GM21786 (cell line): ENCODE data around the gene PPM1L.

Experiments used
- ATAC-seq: cut with Tn5 transposase; IDR thresholded peaks from one replicate; pipeline ENCODE4 v1.9.1; 2021; ENCODE audit not compliant: unreplicated experiment

Gene PPM1L

DNA sequence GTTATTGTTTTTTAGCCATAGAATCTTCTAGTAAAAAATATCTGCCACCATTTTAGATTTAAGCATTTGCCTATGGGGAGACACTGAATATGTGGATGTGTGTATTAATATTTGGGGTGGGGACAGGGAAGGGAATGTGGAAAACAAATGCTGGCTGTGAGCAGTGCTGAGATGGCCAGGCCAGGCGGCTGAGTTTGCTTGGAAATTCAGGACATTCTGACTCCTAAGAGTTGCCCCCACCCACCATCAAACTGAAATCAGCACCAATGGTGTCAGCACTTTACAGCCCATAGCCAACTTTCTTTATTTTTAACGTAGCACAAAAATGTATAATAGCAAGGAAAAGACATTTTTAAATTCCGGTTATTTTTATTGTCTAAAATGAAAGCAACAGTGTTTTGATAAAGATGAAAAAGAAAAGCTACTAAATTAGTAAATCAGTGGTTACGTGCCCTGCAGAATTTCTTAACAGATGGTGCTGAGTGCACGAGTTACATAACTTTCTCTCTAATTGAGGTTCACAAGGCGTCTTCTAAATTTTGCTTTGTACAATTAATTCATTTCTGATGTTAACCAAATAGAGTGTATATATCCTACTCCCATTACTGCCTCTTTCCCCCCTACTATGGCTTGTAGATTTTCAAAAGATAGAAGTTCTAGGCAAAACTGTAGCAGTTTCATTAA is 315.1 kb downstream of the PPM1L start:
- no peak for ATAC-seq

DNA sequence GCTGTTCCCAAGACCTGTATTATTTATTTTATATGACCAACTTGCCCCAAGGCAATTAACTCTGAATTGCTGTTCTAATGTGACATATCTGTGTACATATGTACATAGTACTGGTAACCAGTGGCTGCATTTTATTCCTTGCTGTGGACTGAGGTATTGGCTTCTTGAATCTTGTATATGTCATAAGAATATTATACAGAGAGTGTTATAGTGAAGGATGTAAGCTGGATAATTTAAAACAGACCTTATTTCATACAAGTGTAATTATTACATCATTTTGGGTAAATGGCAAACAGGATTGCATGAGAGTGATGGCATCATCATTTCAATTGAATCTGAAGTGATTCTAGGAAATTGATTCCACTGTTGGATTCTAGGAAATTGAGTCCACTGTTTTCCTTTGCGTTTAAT is 316.2 kb downstream of the PPM1L start:
- no peak for ATAC-seq

DNA sequence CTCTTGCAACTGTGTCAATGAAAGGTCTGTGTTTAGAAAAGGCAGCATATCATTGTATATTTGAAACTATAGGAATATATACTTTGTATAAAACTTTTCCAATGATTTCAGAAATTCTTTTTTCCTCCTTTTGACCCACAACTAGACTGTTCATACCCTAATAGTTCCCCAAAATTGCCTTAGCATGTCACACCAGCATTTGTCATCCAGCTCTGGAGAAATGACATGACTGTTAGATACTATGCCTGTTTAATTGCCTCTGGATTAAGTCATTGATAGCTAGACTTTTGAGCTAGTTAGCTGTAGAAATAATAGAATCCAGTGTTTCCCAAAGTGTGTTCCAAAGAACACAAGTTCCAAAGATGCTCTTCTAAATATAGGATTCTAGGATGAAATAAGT is 316.7 kb downstream of the PPM1L start:
- no peak for ATAC-seq

DNA sequence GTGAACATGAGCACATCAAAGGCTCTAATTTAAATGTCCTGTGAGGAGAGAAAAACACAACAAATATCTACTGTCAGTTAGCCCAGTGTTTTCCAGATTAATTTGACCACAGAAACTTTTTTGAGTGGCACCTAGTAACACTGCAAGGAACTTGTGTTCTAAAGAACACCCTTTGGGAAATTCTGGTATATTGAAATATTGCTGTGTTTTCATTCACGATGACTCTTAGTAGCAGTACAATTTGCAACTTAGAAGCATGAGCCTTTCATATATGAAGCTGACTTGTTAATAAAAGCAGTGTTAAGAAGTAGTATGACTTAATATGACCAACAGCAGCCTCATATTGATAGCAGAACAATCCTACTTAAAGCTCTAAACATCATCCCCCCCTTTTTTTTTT is 317.1 kb downstream of the PPM1L start:
- ATAC-seq, result no peak

DNA sequence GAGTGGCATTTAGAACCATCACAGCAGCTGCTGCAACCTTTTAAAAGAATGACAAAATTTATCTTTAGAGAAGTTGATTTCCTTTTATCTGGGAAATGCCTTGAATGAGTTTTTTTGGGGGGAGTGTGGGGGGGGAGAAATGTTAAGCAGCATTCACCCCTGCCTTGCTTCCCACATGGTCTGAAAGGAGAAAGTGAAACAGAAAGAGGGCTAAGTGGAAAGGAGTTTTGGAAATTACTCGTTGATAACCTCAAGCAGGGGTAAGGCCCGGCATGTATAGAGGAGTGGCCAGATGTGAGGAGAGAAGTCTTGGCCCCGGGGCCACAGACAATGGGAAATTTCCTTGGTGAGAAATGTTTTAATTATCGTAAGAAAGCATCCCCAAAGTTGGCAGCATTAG is 325.6 kb downstream of the PPM1L start:
- peak; percentile 92 for ATAC-seq

DNA sequence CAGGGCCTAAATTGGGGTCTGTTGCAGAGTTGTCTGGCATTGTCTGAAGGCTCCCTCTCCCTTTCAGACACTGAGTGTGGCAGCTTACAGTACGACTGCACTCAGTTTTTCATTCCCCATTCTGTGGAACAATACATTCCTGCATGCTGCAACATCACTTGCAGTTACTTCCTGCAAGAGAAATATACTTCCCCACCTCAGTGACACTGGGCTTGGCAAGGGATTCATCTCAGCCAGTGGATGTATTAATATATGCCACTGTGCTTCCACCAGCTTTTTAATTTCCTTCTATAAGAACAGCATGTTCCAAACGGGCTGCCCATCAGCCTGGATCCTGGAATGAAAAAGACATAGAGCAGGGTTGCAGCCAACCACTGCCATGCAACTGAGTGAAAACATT is 326.0 kb downstream of the PPM1L start:
- ATAC-seq, result peak; percentile 18

DNA sequence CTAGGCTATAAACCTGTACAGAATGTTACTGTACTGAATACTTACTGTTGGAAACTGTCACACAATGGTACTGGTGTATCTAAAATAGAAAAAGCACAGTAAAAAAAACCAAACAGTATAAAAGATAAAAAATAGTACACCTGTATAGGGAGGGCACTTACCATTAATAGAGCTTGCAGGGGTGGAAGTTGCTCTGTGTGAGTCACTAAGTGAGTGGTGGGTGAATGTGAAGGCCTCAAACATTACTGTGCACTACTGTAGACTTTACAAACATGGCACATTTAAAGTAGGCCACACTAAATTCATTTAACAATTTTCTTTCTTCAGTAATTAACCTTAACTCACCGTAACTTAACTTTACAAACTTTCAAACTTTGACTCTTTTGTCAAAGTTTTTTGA is 327.1 kb downstream of the PPM1L start:
- ATAC-seq, result no peak

DNA sequence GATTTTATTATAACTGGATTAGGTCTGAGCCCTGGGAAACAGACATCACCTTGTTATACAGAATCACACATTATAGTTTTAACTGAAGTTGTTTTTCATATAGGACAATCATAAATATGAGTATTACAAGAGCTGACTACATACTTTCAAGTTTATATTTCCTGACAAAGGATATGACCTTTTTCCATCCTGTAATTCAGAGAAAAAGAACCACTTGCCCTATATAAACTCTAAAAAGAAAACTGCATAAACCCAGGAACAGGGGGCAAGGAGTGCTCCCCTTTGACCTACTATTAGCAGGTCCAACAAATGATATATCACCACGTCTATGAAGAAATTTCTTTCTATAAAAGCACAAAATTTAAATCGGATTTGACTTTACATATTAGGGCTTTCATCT is 328.2 kb downstream of the PPM1L start:
- ATAC-seq, result no peak

DNA sequence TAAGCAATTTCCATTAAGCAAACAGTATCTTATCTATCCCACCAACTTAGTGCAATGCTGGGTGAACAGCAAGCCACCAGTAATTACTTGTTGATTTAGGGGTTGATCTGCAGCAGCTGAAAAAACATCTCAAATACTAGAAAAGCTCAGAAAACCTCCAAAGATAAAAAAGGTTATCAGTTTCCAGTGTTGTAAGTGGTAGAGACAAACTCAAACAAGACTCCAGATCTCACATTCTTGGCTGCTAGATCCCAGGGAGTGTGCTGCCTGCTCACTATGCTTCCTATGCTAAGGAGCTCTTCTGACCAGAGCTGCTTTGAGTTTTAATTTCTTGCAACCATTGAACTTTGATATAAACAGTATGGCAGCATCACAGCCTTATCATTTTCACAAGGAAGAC is 337.9 kb downstream of the PPM1L start:
- ATAC-seq, result no peak

DNA sequence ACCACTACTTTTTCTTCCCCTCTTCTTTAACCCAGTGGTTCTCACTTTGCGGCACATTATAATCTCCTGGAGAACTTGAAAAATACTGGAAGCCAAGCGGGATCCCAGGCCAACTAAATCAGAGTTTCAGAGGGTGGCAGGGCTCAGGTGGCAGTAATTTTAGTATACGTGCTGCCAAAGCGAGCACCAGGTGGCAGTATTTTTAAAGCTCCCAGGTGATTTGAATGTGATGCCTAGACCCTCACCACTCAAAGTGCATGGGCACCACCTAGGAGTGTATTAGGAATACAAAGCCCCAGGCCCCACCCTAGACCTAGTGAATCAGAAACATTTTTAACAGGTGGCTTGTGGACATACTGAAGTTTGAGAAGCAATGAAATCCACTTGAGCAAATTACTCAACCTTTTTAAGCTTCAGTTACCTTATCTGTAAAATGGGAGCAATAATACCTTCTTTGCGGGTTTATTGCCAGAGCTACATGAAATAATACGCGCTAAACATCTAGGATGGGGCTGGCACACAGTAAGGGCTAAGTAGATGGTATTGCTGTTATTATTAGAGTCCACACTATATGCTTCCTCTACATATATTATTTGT is 340.8 kb downstream of the PPM1L start:
- peak; percentile 58 for ATAC-seq

DNA sequence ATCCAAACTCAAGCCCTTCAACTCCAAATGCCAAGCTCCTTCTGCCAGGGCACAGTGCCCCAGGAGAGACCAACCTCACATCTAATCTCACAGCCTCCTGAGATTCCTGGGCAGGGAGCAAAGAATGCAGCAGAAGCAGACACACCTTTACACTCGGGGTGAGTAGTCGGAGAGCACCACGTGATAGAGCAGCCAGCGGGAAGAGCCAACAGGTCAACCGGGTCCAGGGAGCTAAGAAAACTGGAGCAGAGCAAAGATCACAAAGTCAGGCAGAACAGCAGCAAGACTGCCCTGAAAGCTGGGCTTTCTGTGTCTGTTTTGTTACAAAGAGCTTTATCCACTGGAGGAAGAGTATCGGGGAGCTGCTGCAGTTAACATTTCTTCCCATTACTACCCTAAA is 345.0 kb downstream of the PPM1L start:
- ATAC-seq, result no peak

DNA sequence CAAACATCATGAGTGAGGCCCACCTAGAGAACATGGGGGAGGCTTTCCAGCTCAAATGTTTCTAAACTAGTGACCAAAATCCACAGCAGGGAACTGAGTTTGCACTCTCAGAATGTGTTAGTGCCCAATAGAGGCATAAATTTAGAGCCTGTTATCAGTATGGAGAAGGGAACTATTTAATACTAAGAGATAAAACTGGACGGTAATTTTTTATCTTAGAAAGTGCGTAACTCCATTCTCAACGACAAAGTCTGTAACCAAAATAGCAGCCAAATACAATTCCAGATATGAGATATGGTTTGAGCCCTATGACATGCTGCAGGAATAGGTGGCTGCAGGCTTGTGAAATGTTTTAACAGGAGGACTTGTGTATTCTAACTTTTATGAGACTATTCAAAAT is 345.6 kb downstream of the PPM1L start:
- no peak for ATAC-seq

DNA sequence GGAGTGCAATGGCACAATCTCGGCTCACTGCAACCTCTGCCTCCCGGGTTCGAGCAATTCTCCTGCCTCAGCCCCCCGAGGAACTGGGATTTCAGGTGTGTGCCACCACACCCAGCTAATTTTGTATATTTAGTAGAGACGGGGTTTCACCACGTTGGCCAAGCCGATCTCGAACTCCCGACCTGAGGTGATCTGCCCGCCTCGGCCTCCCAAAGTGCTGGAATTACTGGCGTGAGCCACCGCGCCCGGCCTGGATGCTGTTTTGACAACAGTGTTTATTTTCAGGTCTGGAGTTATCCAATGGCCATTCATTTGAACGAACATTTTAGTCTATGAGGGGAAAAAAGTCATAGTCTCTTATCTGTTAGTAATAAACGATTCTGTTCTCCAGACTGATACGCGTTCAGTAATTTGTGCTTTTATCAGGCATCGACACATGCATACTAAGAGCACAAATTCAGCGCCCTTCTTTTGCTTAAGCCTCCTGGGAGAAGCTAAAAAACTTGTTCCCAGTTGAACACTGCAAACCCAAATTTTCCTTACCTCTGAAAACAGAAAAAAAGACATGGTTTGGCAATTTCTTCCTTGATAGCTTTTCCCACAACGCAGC is 347.9 kb downstream of the PPM1L start:
- no peak for ATAC-seq

DNA sequence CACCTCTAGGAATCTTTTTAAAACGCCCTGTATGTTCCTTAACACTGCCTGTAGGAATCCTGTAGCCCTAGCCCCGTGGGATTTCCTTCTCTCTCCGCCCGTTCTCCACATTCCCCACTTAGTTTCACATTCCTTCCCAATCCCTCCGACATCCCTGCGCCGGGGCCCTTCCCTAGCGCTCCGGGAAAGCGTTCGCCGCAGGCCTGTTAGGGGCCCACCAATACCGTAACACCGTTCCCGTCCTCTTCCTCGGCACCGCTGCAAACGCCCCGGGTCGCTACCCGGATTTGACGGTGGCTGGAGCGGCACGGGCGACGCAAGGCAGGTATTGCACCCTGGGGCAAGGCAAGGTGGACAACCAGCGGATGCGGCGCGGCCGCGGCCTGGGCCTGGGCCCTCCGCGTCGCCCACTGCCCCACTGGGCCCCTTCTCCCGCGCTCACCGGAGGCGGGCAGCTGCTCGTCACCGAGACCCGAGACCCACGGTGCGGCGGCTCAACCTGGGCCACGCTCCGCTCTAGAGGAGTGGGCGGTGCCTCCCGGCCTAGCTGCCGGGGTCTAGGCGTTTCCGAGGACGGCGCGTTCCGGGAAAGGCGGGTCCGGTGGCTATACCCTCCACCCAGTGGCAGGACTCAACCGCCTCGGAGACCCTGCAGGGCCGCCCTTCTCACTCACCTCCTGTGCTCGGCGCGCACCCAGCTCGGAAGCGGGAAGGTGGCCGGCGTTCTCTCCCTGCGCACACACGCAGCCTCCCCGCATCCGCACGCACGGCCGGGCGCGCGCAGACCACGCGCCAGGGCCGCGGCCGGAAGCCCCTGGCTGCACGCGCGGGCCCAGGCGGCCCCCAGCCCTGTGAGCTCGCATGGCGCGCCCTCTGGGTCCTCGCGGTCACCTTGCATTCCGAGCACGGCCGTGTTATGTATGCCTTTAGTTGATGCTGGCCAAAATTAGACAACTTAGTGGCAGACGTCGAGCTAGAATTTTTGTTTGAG is 348.8 kb downstream of the PPM1L start, which contains the start of gene B3GALNT1:
Gene B3GALNT1 (minus strand): TSS at position 789 of the 991 bp plus-strand sequence. CDS start 18,595 bp downstream, outside the sequence.
- ATAC-seq, result peak; percentile 67

DNA sequence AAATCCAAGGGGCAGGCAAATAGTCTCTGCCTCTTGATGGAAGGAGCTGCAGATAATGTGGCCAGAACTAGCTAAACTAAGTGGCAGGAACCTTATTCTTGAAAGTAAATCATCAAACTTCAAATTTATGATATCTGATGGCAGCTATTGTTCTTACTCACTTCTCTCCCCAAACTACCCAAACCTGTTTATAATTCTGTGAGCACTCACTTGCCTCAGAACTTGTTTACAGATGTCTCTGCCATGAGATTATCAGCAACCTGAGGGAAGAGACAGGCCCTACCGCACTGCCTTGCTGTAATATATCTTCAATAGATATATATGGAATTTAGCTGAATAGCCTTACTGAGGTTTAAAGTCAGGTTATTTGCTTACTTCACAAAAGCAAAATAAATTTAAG is 351.3 kb downstream of the PPM1L start:
- ATAC-seq, result no peak

DNA sequence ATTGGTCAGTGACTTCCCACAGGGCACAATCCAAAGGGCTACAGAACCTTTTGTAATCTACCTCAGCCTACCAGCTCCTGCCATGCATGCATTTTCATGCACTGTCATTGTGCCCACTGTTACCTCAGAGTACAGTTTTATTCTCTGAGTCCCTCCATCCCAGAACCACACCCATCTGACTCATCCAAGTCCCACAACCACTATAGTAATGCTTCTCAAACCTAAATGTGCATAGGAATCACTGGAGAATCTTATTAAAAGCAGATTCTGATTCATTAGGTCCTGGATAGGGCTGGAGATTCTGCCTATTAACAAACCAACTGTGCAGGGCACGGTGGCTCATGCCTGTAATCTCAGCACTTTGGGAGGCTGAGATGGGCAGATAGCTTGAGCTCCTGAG is 352.8 kb downstream of the PPM1L start:
- ATAC-seq, result no peak

DNA sequence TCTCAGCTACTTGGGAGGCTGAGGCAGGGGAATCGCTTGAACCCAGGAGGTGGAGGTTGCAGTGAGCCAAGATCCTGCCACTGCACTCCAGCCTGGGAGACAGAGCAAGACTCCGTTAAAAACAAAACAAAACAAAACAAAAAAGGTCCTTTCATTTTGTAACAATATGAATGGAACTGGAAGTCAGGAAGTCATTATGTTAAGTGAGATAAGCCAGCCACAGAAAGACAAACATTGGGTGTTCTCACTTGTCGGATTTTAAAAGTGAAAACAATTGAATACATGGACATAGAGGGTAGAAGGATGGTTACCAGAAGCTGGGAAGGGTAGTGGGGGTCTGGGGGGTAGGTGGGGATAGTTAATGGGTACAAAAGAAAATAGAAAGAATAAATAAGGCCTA is 361.6 kb downstream of the PPM1L start:
- ATAC-seq, result no peak

DNA sequence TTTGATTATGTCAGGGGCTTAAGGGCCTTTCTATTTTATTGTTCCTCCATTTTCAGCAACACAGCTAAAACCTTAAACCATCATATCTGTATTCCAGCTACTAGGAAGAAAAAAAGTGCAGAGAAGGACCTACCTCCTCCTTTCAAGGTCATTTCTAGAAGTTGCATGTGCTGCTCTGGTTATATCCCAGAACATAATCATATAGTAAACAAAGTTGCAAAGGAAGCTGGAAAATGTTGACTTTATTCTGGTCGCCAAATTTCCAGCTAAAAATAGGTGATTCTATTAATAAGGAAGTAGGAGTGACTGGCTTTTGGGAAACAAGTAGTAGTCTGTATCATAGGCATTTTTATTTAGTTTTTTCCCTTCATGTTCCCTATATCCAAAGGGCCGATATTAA is 370.5 kb downstream of the PPM1L start:
- no peak for ATAC-seq
